NB4 (cell line): Measurements from ENCODE around the gene DAAM2.

Experiments
- CTCF ChIP-seq: IDR thresholded peaks from one replicate; pipeline ENCODE4 v1.5.1; 2012; ENCODE audit warnings: low read depth, low read length
- POLR2A ChIP-seq: IDR thresholded peaks from 2 replicates; pipeline ENCODE4 v1.6.1; 2011; ENCODE audit warnings: mild to moderate bottlenecking; ENCODE audit not compliant: insufficient read length; ENCODE audit errors: extremely low read depth

DNA sequence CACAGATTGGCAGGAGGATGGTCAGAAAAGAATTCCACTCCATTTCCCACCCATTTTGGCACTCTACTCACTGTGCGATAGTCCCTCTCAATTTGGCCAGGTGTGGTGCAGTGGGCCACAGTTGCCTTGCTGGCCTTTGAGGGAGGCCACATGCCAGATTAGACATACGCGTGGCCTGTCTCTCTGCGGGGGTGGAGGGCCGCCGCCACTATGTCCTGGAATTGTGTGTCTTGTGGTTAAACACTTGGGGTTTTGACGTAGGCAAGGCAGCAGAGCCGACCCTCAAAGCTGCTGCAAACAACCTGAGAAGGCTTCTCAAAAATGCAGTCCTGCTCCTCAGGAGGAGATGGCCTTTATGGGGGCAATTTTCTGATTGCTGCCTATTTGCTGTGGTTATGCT lies 4.9 kb upstream of the DAAM2 start:
- no peak for TF ChIP-seq POLR2A
- no peak for TF ChIP-seq CTCF
